ENCODE data around the gene TTC7B. TPM values are rescaled to one million over a fixed set of nuclear protein-coding genes. Genes with fewer than 3 reads are reported as not detected.

TTC7B gene
- total RNA-seq, 2 experiments from 2014 or later = 1.2 to 1.3 TPM

DNA sequence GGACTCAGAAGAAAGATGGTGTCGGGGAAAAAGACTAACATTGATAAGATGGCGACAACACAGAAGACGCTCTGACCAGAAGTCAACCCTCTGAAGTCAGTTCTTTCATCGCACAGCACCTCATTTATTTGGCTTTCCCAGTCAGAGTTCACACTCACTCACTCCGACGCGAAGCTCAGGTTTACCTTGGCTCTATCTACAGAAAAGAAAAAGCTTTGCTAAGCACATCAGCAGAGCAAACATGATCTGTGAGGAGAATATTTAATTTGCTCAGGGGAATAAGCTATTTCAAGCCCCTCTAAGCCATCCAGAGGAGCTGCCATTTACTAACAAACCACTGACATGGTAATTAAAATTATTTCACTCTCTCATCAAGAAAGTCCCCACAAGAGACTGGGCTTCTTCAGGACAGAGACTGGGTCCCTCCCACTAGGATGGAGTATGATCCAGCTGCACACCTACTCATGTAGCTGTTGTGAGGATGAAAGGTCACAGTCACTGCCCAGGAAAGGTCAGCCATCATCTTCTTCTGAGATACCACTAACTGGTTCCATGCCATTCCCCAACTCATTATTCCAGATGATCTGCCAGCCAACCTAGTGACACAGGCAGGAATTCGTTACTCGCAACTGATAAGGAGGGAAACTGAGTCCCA, 111.4 kb downstream of the TTC7B start:
- H3K4me3 ChIP-seq (ENCODE audit: low read length) = no peak overlapping the region
- intact Hi-C loops (cut with DNase I, micrococcal nuclease) = no loop called here
- H3K4me1 Mint-ChIP-seq (ENCODE audit: low read depth) = no peaks in the 10 kb centered on the region
- H3K27ac Mint-ChIP-seq = no peak overlapping the region
- H3K27me3 ChIP-seq (ENCODE audit: control insufficient read depth in 1 of 2, insufficient read depth in 2 of 2, low read length in 2 of 2) = no peaks in the 10 kb centered on the region
- no peaks in the 10 kb centered on the region for H3K36me3 ChIP-seq (ENCODE audit: insufficient read depth, low read length)
- H3K9me3 Mint-ChIP-seq = no peaks in the 10 kb centered on the region
- CTCF ChIA-PET = no interaction called here
- H3K9me3 ChIP-seq (ENCODE audit: control insufficient read depth in 1 of 2, insufficient read depth in 1 of 2, low read length in 2 of 2) = no peaks in the 10 kb centered on the region
- TF ChIP-seq, protein P1, sequence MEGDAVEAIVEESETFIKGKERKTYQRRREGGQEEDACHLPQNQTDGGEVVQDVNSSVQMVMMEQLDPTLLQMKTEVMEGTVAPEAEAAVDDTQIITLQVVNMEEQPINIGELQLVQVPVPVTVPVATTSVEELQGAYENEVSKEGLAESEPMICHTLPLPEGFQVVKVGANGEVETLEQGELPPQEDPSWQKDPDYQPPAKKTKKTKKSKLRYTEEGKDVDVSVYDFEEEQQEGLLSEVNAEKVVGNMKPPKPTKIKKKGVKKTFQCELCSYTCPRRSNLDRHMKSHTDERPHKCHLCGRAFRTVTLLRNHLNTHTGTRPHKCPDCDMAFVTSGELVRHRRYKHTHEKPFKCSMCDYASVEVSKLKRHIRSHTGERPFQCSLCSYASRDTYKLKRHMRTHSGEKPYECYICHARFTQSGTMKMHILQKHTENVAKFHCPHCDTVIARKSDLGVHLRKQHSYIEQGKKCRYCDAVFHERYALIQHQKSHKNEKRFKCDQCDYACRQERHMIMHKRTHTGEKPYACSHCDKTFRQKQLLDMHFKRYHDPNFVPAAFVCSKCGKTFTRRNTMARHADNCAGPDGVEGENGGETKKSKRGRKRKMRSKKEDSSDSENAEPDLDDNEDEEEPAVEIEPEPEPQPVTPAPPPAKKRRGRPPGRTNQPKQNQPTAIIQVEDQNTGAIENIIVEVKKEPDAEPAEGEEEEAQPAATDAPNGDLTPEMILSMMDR (IDR thresholded peaks at IDR 0.05) = no peak
- ATAC-seq (ENCODE audit: poor library complexity) (no peak), DNase-seq (no peak)
- no peaks in the 10 kb centered on the region for H3K36me3 Mint-ChIP-seq (ENCODE audit: low read depth)
- POLR2A ChIA-PET = no interaction called here
- H3K4me1 ChIP-seq (ENCODE audit: insufficient read depth, low read length) = no peaks in the 10 kb centered on the region
- peaks cover 9% of the 10 kb centered on the region for H3K27me3 Mint-ChIP-seq
- H3K4me3 Mint-ChIP-seq = no peak overlapping the region
- no peak overlapping the region for H3K27ac ChIP-seq (ENCODE audit: low read depth in 1 of 2, low read length in 2 of 2)

DNA sequence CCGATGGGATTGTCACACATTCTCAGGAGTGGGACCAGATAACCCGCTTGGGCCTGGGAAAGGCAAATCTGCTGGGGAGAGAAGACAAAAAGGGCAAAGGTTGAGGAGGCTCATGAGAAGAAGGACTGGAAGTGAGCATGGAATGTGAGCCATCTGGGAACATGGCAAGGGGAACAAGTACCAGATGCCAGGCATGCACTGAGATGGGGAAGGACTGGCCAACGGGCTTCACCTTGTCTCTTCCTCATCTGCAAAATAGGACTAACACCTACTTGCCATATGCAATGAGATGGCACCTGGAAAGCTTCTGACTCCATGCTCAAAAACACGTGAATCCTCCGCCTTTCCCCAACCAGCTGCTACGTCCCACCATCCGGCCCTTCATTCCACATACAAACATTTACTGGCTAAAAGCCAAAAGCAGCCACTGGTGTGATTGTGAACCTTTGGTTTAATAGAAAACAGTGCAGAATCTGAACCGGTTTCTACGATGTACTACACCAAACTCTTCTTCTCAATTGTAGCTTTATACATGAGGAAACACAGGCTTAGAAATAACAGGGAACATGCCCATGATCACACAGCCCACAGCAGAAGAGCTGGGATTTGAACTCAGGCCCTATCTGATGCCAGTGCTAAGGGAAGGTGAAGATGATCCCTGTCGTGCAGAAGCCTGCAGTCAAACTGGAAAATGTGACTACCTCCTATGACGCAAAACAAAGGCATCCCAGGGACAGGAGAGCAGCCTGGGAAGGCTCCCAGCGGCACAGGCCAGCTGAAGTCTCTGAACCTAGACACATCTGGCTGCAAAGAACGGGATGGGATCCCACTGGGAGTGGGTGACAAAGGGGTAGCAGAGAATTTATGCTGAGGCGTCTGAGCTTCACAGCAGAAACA, 112.1 kb downstream of the TTC7B start:
- H3K9me3 ChIP-seq (ENCODE audit: control insufficient read depth in 1 of 2, insufficient read depth in 1 of 2, low read length in 2 of 2) = no peaks in the 10 kb centered on the region
- H3K4me1 ChIP-seq (ENCODE audit: insufficient read depth, low read length) = no peaks in the 10 kb centered on the region
- H3K4me3 Mint-ChIP-seq = no peak overlapping the region
- H3K27ac ChIP-seq (ENCODE audit: low read depth in 1 of 2, low read length in 2 of 2) = no peak overlapping the region
- H3K4me3 ChIP-seq (ENCODE audit: low read length) = no peak overlapping the region
- no peaks in the 10 kb centered on the region for H3K9me3 Mint-ChIP-seq
- TF ChIP-seq, protein P1 (IDR thresholded peaks at IDR 0.05) = no peak
- intact Hi-C loops (cut with DNase I, micrococcal nuclease) = no loop called here
- ATAC-seq (ENCODE audit: poor library complexity) (no peak), DNase-seq (no peak)
- no peak overlapping the region for H3K27ac Mint-ChIP-seq
- ChIA-PET CTCF (no interaction called here), POLR2A (no interaction called here)
- H3K27me3 Mint-ChIP-seq = peaks cover 9% of the 10 kb centered on the region
- H3K36me3 Mint-ChIP-seq (ENCODE audit: low read depth) = no peaks in the 10 kb centered on the region
- no peaks in the 10 kb centered on the region for H3K36me3 ChIP-seq (ENCODE audit: insufficient read depth, low read length)
- H3K4me1 Mint-ChIP-seq (ENCODE audit: low read depth) = no peaks in the 10 kb centered on the region
- H3K27me3 ChIP-seq (ENCODE audit: control insufficient read depth in 1 of 2, insufficient read depth in 2 of 2, low read length in 2 of 2) = no peaks in the 10 kb centered on the region

DNA sequence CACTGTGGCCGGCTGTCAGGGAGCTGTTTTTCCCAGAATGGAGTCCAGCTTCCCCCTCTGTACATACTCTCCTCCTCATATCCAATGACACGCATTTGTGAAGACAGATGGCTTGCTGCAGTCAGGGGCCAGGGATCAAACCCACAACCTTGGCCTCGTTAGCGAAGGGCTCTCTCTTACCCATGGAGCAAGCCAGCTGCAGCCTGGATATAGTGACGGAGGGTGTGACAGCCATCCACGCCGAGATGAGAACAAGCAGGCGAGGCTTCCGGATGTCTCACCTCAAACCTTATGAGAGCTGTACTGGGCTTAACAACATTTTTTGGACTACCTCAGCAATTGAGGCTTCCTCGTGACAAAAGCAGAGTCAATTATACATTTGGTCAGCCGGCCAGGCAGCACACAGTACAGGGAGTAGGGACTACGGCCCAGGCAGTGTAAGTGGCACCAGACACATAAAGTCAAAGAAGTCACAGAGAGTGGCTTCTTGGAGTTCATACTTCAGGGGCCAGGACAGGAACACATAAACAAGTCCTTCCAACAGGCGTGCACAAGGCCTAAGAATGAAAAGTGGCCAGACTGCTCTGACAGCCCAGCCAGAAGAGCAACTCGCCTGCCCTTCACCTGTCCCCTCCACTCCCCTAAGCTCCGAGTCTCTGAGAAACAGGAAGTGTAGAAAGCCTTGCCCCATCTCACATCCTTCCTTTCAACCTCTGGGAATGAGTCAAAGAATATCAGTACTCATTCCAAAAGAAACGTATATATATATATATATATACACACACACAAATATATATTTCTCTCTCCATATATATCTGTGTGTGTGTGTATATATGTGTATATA, 115.1 kb downstream of the TTC7B start:
- DNase-seq = no peak
- Mint-ChIP-seq H3K9me3 (no peaks in the 10 kb centered on the region), H3K27ac (no peak overlapping the region), H3K4me1 (ENCODE audit: low read depth) (no peaks in the 10 kb centered on the region), H3K4me3 (no peak overlapping the region), H3K27me3 (no peaks in the 10 kb centered on the region), H3K36me3 (ENCODE audit: low read depth) (no peaks in the 10 kb centered on the region)
- Histone ChIP-seq H3K9me3 (ENCODE audit: control insufficient read depth in 1 of 2, insufficient read depth in 1 of 2, low read length in 2 of 2) (no peaks in the 10 kb centered on the region), H3K36me3 (ENCODE audit: insufficient read depth, low read length) (no peaks in the 10 kb centered on the region), H3K27ac (ENCODE audit: low read depth in 1 of 2, low read length in 2 of 2) (no peak overlapping the region), H3K27me3 (ENCODE audit: control insufficient read depth in 1 of 2, insufficient read depth in 2 of 2, low read length in 2 of 2) (no peaks in the 10 kb centered on the region), H3K4me1 (ENCODE audit: insufficient read depth, low read length) (peaks cover 6% of the 10 kb centered on the region), H3K4me3 (ENCODE audit: low read length) (no peak overlapping the region)
- no peak for ATAC-seq (ENCODE audit: poor library complexity)
- POLR2A ChIA-PET = no interaction called here
- TF ChIP-seq, protein P1 (IDR thresholded peaks at IDR 0.05) = no peak
- intact Hi-C loops (cut with DNase I, micrococcal nuclease) = no loop called here
- CTCF ChIA-PET = no interaction called here

All from CD4-positive, alpha-beta T cell (primary cell).